Measurements from ENCODE around the gene RPP25L.

The RPP25L gene

DNA sequence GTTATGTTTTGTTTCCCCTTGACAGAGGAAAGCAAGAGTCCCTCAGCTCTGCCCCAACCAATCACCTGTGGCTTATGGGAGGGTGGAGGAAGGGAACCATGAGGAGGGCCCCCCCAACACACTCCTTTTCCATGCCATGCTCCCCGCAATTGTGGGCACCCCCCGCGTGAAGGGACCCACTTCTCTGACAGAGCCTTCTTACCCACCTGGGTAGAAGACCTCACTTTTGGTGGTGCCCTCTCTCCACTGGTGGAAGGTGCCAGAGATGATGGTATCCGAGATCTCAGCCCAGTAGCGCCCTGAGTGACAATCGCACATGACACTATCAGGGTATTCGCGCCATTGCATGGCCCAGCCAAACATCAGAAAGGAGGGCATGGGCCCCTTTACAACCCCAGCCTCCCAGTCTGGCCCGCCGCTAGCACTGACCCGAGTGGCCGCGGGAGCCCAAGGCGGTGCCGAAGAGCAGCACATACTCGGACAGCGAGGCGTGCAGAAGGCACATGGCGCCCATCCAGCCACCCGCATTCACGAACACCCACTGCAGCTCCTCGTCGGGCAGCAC, 25.0 kb upstream of the RPP25L start:
- H2AFZ ChIP-seq (ENCODE audit: insufficient read depth, low read length, poor library complexity), result peak overlapping the region; percentile 66
- no peak overlapping the region for H3K23ac ChIP-seq (ENCODE audit: low read length)
- peak overlapping the region; percentile 65 for H4K8ac ChIP-seq (ENCODE audit: low read depth, low read length)
- peak overlapping the region; percentile 70 for H3K14ac ChIP-seq (ENCODE audit: low read length)
- peaks cover 4% of the 10 kb centered on the region for H3K79me2 ChIP-seq (ENCODE audit: control insufficient read depth, insufficient read depth, low read length, poor library complexity)
- H4K91ac ChIP-seq (ENCODE audit: low read depth, low read length), result peak overlapping the region; percentile 17
- peak overlapping the region; percentile 38 for H4K12ac ChIP-seq (ENCODE audit: low read depth, low read length)
- DNase-seq, result no peak
- peak overlapping the region; percentile 65 for H3K18ac ChIP-seq (ENCODE audit: low read length)
- H3K36me3 ChIP-seq (ENCODE audit: control insufficient read depth in 1 of 2, insufficient read depth in 2 of 2, low read length in 2 of 2), result peaks cover 3 to 6% of the 10 kb centered on the region in 2 experiments
- H2BK5ac ChIP-seq (ENCODE audit: low read depth, low read length, poor library complexity), result no peak overlapping the region
- H2BK12ac ChIP-seq (ENCODE audit: low read length), result no peak overlapping the region
- H3K79me1 ChIP-seq (ENCODE audit: low read length), result peaks cover 9% of the 10 kb centered on the region
- peak overlapping the region; percentile 85 for H3K4me3 ChIP-seq (ENCODE audit: low read depth, low read length)
- no peaks in the 10 kb centered on the region for H3K9me3 ChIP-seq (ENCODE audit: insufficient read depth, low read depth, low read length)
- H3K4me1 ChIP-seq (ENCODE audit: control insufficient read depth in 1 of 2, insufficient read depth in 2 of 2, low read length in 2 of 2), result peaks cover 10 to 15% of the 10 kb centered on the region in 2 experiments
- no peaks in the 10 kb centered on the region for H3K27me3 ChIP-seq (ENCODE audit: insufficient read depth, low read length)
- no peak overlapping the region for H2AK5ac ChIP-seq (ENCODE audit: low read length)
- H3K4ac ChIP-seq (ENCODE audit: low read depth, low read length), result no peak overlapping the region
- WGBS (ENCODE audit: extremely low coverage, insufficient coverage, insufficient read length), result no CpG with 5 or more reads among the region's 23 CpGs
- H3K4me2 ChIP-seq (ENCODE audit: low read length), result peak overlapping the region; percentile 95
- no peak overlapping the region for H3K27ac ChIP-seq (ENCODE audit: low read depth, low read length)
- H3K9ac ChIP-seq (ENCODE audit: low read length), result peak overlapping the region; percentile 88
- H2BK120ac ChIP-seq (ENCODE audit: insufficient read depth, low read length, poor library complexity), result no peak overlapping the region

- peaks cover 3 to 6% of the 10 kb centered on the region in 2 experiments for H3K36me3 ChIP-seq (ENCODE audit: control insufficient read depth in 1 of 2, insufficient read depth in 2 of 2, low read length in 2 of 2)
- no CpG with 5 or more reads among the region's 14 CpGs for WGBS (ENCODE audit: extremely low coverage, insufficient coverage, insufficient read length)
- H4K12ac ChIP-seq (ENCODE audit: low read depth, low read length), result no peak overlapping the region
- no peak overlapping the region for H3K4me3 ChIP-seq (ENCODE audit: low read depth, low read length)
- no peak overlapping the region for H4K91ac ChIP-seq (ENCODE audit: low read depth, low read length)
- no peak overlapping the region for H3K4ac ChIP-seq (ENCODE audit: low read depth, low read length)
- H3K4me1 ChIP-seq (ENCODE audit: control insufficient read depth in 1 of 2, insufficient read depth in 2 of 2, low read length in 2 of 2), result peaks cover 7 to 15% of the 10 kb centered on the region in 2 experiments
- no peak overlapping the region for H2BK120ac ChIP-seq (ENCODE audit: insufficient read depth, low read length, poor library complexity)
- peaks cover 9% of the 10 kb centered on the region for H3K79me1 ChIP-seq (ENCODE audit: low read length)
- H3K27me3 ChIP-seq (ENCODE audit: insufficient read depth, low read length), result peaks cover 7% of the 10 kb centered on the region
- no peak overlapping the region for H2AFZ ChIP-seq (ENCODE audit: insufficient read depth, low read length, poor library complexity)
- DNase-seq, result no peak
- no peak overlapping the region for H2BK12ac ChIP-seq (ENCODE audit: low read length)
- H2AK5ac ChIP-seq (ENCODE audit: low read length), result no peak overlapping the region
- H3K9ac ChIP-seq (ENCODE audit: low read length), result no peak overlapping the region
- no peak overlapping the region for H3K18ac ChIP-seq (ENCODE audit: low read length)
- no peak overlapping the region for H3K27ac ChIP-seq (ENCODE audit: low read depth, low read length)
- H3K4me2 ChIP-seq (ENCODE audit: low read length), result no peak overlapping the region
- H3K79me2 ChIP-seq (ENCODE audit: control insufficient read depth, insufficient read depth, low read length, poor library complexity), result peaks cover 4% of the 10 kb centered on the region
- no peak overlapping the region for H3K14ac ChIP-seq (ENCODE audit: low read length)
- no peak overlapping the region for H3K23ac ChIP-seq (ENCODE audit: low read length)
- no peaks in the 10 kb centered on the region for H3K9me3 ChIP-seq (ENCODE audit: insufficient read depth, low read depth, low read length)
- H4K8ac ChIP-seq (ENCODE audit: low read depth, low read length), result no peak overlapping the region
- H2BK5ac ChIP-seq (ENCODE audit: low read depth, low read length, poor library complexity), result no peak overlapping the region
Observed at GRCh38 chr9:34635556-34635955, 23.7 kb upstream of the RPP25L start.

- Histone ChIP-seq H3K14ac (ENCODE audit: low read length) (no peak overlapping the region), H4K12ac (ENCODE audit: low read depth, low read length) (no peak overlapping the region), H3K79me2 (ENCODE audit: control insufficient read depth, insufficient read depth, low read length, poor library complexity) (peaks cover 4% of the 10 kb centered on the region), H3K27ac (ENCODE audit: low read depth, low read length) (no peak overlapping the region), H3K23ac (ENCODE audit: low read length) (no peak overlapping the region), H3K27me3 (ENCODE audit: insufficient read depth, low read length) (peaks cover 14% of the 10 kb centered on the region), H2BK120ac (ENCODE audit: insufficient read depth, low read length, poor library complexity) (no peak overlapping the region), H3K36me3 (ENCODE audit: control insufficient read depth in 1 of 2, insufficient read depth in 2 of 2, low read length in 2 of 2) (peaks cover 3 to 6% of the 10 kb centered on the region in 2 experiments), H3K79me1 (ENCODE audit: low read length) (peaks cover 9% of the 10 kb centered on the region), H4K91ac (ENCODE audit: low read depth, low read length) (no peak overlapping the region), H3K4me2 (ENCODE audit: low read length) (no peak overlapping the region), H2AK5ac (ENCODE audit: low read length) (no peak overlapping the region), H3K4ac (ENCODE audit: low read depth, low read length) (no peak overlapping the region), H3K9ac (ENCODE audit: low read length) (no peak overlapping the region), H3K9me3 (ENCODE audit: insufficient read depth, low read depth, low read length) (no peaks in the 10 kb centered on the region), H3K4me1 (ENCODE audit: control insufficient read depth in 1 of 2, insufficient read depth in 2 of 2, low read length in 2 of 2) (peaks cover 7 to 15% of the 10 kb centered on the region in 2 experiments), H2BK12ac (ENCODE audit: low read length) (no peak overlapping the region), H2AFZ (ENCODE audit: insufficient read depth, low read length, poor library complexity) (no peak overlapping the region), H2BK5ac (ENCODE audit: low read depth, low read length, poor library complexity) (no peak overlapping the region), H3K4me3 (ENCODE audit: low read depth, low read length) (no peak overlapping the region), H4K8ac (ENCODE audit: low read depth, low read length) (no peak overlapping the region), H3K18ac (ENCODE audit: low read length) (no peak overlapping the region)
- WGBS (ENCODE audit: extremely low coverage, insufficient coverage, insufficient read length), result no CpG with 5 or more reads among the region's 3 CpGs
- DNase-seq, result no peak
Observed at GRCh38 chr9:34634551-34635248, 22.8 kb upstream of the RPP25L start.

- Histone ChIP-seq H3K4me2 (ENCODE audit: low read length) (no peak overlapping the region), H3K79me2 (ENCODE audit: control insufficient read depth, insufficient read depth, low read length, poor library complexity) (peaks cover 4% of the 10 kb centered on the region)
Observed at GRCh38 chr9:34633851-34634550, 22.1 kb upstream of the RPP25L start.

More at GRCh38 chr9:34633851-34634550, 22.1 kb upstream of the RPP25L start:
- Histone ChIP-seq H4K91ac (ENCODE audit: low read depth, low read length) (no peak overlapping the region), H2BK5ac (ENCODE audit: low read depth, low read length, poor library complexity) (no peak overlapping the region), H3K4me1 (ENCODE audit: control insufficient read depth in 1 of 2, insufficient read depth in 2 of 2, low read length in 2 of 2) (peaks cover 7 to 15% of the 10 kb centered on the region in 2 experiments), H3K4ac (ENCODE audit: low read depth, low read length) (no peak overlapping the region), H4K8ac (ENCODE audit: low read depth, low read length) (no peak overlapping the region), H3K36me3 (ENCODE audit: control insufficient read depth in 1 of 2, insufficient read depth in 2 of 2, low read length in 2 of 2) (peaks cover 3 to 6% of the 10 kb centered on the region in 2 experiments), H3K18ac (ENCODE audit: low read length) (no peak overlapping the region), H3K27me3 (ENCODE audit: insufficient read depth, low read length) (peaks cover 21% of the 10 kb centered on the region), H3K27ac (ENCODE audit: low read depth, low read length) (no peak overlapping the region), H2BK120ac (ENCODE audit: insufficient read depth, low read length, poor library complexity) (no peak overlapping the region), H2AFZ (ENCODE audit: insufficient read depth, low read length, poor library complexity) (no peak overlapping the region), H3K23ac (ENCODE audit: low read length) (no peak overlapping the region), H3K9ac (ENCODE audit: low read length) (no peak overlapping the region), H3K4me3 (ENCODE audit: low read depth, low read length) (no peak overlapping the region), H3K14ac (ENCODE audit: low read length) (no peak overlapping the region), H3K9me3 (ENCODE audit: insufficient read depth, low read depth, low read length) (peaks cover 2% of the 10 kb centered on the region), H4K12ac (ENCODE audit: low read depth, low read length) (no peak overlapping the region), H2AK5ac (ENCODE audit: low read length) (no peak overlapping the region), H3K79me1 (ENCODE audit: low read length) (peaks cover 9% of the 10 kb centered on the region), H2BK12ac (ENCODE audit: low read length) (no peak overlapping the region)
- WGBS (ENCODE audit: extremely low coverage, insufficient coverage, insufficient read length), result no CpG with 5 or more reads among the region's 3 CpGs
- peak; percentile 31 to 70 for DNase-seq

All from trophoblast cell (in vitro differentiated cells and primary cell).